Measurements from ENCODE around the gene SEC24D.

DNA sequence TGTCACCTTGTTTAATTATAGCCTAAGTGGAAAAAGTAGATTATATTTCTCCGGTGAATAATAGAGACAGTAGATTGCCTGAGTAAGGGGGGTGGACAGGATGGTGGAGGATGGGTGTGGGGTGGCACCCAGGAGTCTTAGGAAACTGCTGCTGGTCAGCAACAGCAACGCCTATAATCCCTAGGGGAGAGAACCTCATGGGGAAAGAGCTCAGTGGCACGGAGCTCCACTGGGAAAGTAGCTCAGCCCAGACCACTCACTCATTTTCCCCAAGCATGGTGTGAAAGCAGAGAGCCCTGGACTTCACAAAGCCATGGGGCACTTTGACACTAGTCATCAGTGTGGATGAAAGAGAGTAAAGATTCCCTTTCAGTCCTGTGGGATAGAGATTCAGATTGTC is 119.6 kb downstream of the SEC24D start:
- TF ChIP-seq, protein P1, sequence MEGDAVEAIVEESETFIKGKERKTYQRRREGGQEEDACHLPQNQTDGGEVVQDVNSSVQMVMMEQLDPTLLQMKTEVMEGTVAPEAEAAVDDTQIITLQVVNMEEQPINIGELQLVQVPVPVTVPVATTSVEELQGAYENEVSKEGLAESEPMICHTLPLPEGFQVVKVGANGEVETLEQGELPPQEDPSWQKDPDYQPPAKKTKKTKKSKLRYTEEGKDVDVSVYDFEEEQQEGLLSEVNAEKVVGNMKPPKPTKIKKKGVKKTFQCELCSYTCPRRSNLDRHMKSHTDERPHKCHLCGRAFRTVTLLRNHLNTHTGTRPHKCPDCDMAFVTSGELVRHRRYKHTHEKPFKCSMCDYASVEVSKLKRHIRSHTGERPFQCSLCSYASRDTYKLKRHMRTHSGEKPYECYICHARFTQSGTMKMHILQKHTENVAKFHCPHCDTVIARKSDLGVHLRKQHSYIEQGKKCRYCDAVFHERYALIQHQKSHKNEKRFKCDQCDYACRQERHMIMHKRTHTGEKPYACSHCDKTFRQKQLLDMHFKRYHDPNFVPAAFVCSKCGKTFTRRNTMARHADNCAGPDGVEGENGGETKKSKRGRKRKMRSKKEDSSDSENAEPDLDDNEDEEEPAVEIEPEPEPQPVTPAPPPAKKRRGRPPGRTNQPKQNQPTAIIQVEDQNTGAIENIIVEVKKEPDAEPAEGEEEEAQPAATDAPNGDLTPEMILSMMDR (IDR thresholded peaks at IDR 0.05; ENCODE audit: insufficient read depth, low read length, poor library complexity, severe bottlenecking) = no peak
- TF ChIP-seq EZH2phosphoT487 (conservative IDR thresholded peaks at IDR 0.05; ENCODE audit: low read length) = no peak

Measured in SU-DHL-6 (cell line).